Gastroesophageal sphincter (tissue), 4 donors: ENCODE data around the gene COL6A1. TPM values are rescaled to one million over a fixed set of nuclear protein-coding genes. Genes with fewer than 3 reads are reported as not detected.
"Not testable (repeated sequence)": the region's sequence is repeated elsewhere in the genome, so short reads cannot be mapped to it uniquely, and the experiment has no call there.

ENCODE experiments used
- ATAC-seq: fragments of 150-250 bp; one replicate; pipeline ENCODE4 v1.9.1; 2016; ENCODE audit warnings: mild to moderate bottlenecking, moderate library complexity
- H3K27ac ChIP-seq, 4 donors: fragments of 200-600 bp; sonication (generic) in 3 of 4; 1 replicate in 3 of 4; 2 replicates in 1 of 4; pipeline ENCODE4 v1.5.1; 2016 to 2019
- H3K27me3 ChIP-seq: fragments of 200-600 bp; sonication (generic); one replicate; pipeline ENCODE4 v1.5.1; 2019
- H3K36me3 ChIP-seq, 2 donors: fragments of 200-600 bp; sonication (generic); one replicate each; pipeline ENCODE4 v1.5.1; 2019; ENCODE audit warnings: control low read depth in 1 of 2
- H3K4me1 ChIP-seq, 3 donors: fragments of 200-600 bp; sonication (generic); 1 replicate in 2 of 3; 2 replicates in 1 of 3; pipeline ENCODE4 v1.5.1; 2016 to 2019; ENCODE audit warnings: control low read depth in 2 of 3
- H3K4me3 ChIP-seq, 2 donors: fragments of 200-600 bp; sonication (generic); one replicate each; pipeline ENCODE4 v1.5.1; 2019; ENCODE audit warnings: mild to moderate bottlenecking in 1 of 2, moderate library complexity in 1 of 2
- H3K9me3 ChIP-seq, 3 donors: fragments of 200-600 bp; sonication (generic); one replicate each; pipeline ENCODE4 v1.5.1; 2017 to 2019; ENCODE audit warnings: control low read depth in 2 of 3
- CTCF ChIP-seq, 4 experiments: fragments of 200-600 bp in 2 of 4; fragments of 450-650 bp in 2 of 4; sonication (generic) in 1 of 4; IDR thresholded peaks; one replicate each; pipeline ENCODE4 v1.5.1; 2017 to 2019; ENCODE audit warnings: antibody characterized with exemption in 4 of 4, mild to moderate bottlenecking in 2 of 4, moderate library complexity in 2 of 4
- EP300 ChIP-seq: sonication (generic); formaldehyde crosslinking; IDR thresholded peaks from one replicate; pipeline ENCODE4 v1.6.1; 2017; ENCODE audit warnings: antibody characterized with exemption, mild to moderate bottlenecking
- POLR2A ChIP-seq, 2 donors: fragments of 450-650 bp; IDR thresholded peaks; one replicate each; pipeline ENCODE4 v1.6.1; 2017; ENCODE audit warnings: antibody characterized with exemption in 2 of 2, mild to moderate bottlenecking in 2 of 2, moderate library complexity in 1 of 2
- POLR2AphosphoS5 ChIP-seq: sonication (generic); formaldehyde crosslinking; IDR thresholded peaks from one replicate; pipeline ENCODE4 v1.6.1; 2017; ENCODE audit warnings: antibody characterized with exemption
- WGBS, 2 donors: methylation state at CpG; one replicate each; pipeline ENCODE4 v1.1.5; 2018; ENCODE audit warnings: low coverage in 1 of 2; 5-methylcytosine and 5-hydroxymethylcytosine counted together
- total RNA-seq, 4 donors: library from RNA; depleted of rRNA; stranded (reverse); fragments of >200 nt; gene quantifications; one replicate each; pipeline ENCODE4 v1.1.0, GENCODE V29; 2016

The COL6A1 gene
- total RNA-seq, 4 donors from 2014 or later, result 477 to 1,231 (median 878) TPM

DNA sequence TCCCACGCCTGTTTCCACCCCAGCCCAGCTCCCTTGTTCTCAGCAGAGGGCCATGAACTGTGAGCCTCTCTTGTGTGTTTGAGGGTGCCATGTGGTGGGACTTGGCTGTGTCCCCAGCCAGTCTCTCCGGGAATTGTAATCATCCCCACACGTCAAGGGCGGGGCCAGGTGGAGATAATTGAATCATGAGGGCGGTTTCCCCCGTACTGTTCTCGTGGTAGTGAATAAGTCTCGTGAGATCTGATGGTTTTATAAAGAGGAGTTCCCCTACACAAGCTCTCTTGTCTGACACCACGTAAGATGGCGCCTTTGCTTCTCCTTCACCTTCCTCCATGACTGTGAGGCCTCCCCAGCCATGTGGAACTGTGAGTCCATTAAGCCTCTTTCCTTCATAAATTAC lies 59.1 kb downstream of the COL6A1 start:
- no peak for ATAC-seq
- H3K27me3 ChIP-seq, result no peaks in the 10 kb centered on the region
- H3K36me3 ChIP-seq, result no peaks in the 10 kb centered on the region
- WGBS, 2 donors, result 71 to 92% methylated on average over 5 to 8 of the region's 10 CpGs
- H3K4me1 ChIP-seq, result peaks cover 0 to 11% (median 4%) of the 10 kb centered on the region in 3 donors
- no peak overlapping the region for H3K4me3 ChIP-seq
- H3K27ac ChIP-seq, result no peak overlapping the region
- no peak for TF ChIP-seq CTCF (IDR thresholded peaks at IDR 0.05)
- no peak for TF ChIP-seq EP300
- TF ChIP-seq POLR2A (IDR thresholded peaks at IDR 0.05), result no peak
- TF ChIP-seq POLR2AphosphoS5, result no peak
- H3K9me3 ChIP-seq, result no peaks in the 10 kb centered on the region

DNA sequence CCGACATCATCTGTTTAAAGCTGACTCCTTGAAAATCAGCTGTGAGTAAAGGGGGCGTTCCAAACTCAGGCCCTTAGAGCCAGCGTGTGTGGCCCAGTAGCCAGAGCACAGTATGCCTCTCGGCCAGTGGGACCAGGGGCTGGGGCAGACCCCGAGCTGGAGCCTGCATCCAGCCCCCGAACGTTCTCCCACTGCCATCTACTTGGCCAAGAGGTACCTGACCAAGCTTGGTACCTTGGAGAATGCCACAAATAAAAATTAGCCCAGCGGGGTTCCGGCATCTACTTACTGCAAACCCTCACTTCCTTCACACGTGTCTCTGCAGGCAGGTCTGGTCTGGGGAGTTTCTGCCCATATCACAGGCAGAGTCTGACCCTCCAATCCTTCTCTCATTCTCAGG lies 59.6 kb downstream of the COL6A1 start:
- no peak overlapping the region for H3K27ac ChIP-seq
- ATAC-seq, result no peak
- WGBS, 2 donors, result 91% methylated on average over 10 of the region's 10 CpGs; no CpG with 5 or more reads in 1 of the 2 donors
- no peaks in the 10 kb centered on the region for H3K9me3 ChIP-seq
- H3K27me3 ChIP-seq, result no peaks in the 10 kb centered on the region
- no peak overlapping the region for H3K4me3 ChIP-seq
- no peaks in the 10 kb centered on the region for H3K36me3 ChIP-seq
- H3K4me1 ChIP-seq, result peaks cover 0 to 6% (median under 1%) of the 10 kb centered on the region in 3 donors
- TF ChIP-seq POLR2A (IDR thresholded peaks at IDR 0.05) (no peak), POLR2AphosphoS5 (no peak), CTCF (IDR thresholded peaks at IDR 0.05) (no peak), EP300 (no peak)

- H3K4me3 ChIP-seq, result no peak overlapping the region
- 37 to 50% methylated on average over 2 of the region's 2 CpGs for WGBS, 2 donors
- no peak for TF ChIP-seq POLR2AphosphoS5
- no peak for TF ChIP-seq CTCF (IDR thresholded peaks at IDR 0.05)
Observed at GRCh38 chr21:46045154-46045553, 63.6 kb downstream of the COL6A1 start.

DNA sequence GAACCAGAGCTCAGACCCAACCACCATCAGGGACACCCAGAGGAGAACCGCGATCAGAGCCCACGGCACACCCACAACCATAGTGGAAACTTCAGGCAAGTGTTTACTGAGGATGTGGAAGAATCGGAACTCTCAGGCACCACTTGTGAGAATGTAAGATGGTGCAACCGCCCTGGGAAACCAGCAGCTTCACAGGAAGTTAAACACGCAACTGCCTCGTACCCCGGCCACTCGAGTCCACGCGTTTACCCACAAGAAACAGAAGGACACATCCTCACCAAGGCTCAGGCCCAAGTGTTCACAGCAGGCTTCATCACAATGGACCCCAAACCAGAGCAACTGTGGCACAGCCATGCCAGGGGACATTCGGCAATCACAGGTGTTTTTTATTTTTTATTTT lies 64.9 kb downstream of the COL6A1 start:
- Histone ChIP-seq H3K27me3 (no peaks in the 10 kb centered on the region), H3K4me3 (no peak overlapping the region), H3K4me1 (peaks cover 0 to 26% (median 12%) of the 10 kb centered on the region in 3 donors), H3K36me3 (no peaks in the 10 kb centered on the region), H3K9me3 (no peaks in the 10 kb centered on the region), H3K27ac (peak overlapping the region in 1 of 4 donors; percentile 12)
- WGBS, 2 donors, result 80 to 90% methylated on average over 7 to 10 of the region's 12 CpGs
- TF ChIP-seq EP300, result no peak
- TF ChIP-seq POLR2AphosphoS5, result no peak
- TF ChIP-seq CTCF (IDR thresholded peaks at IDR 0.05), result no peak
- no peak for TF ChIP-seq POLR2A (IDR thresholded peaks at IDR 0.05)
- ATAC-seq, result no peak

More at GRCh38 chr21:46045154-46045553, 63.6 kb downstream of the COL6A1 start:
- no peaks in the 10 kb centered on the region for H3K9me3 ChIP-seq
- no peak overlapping the region for H3K27ac ChIP-seq
- no peaks in the 10 kb centered on the region for H3K36me3 ChIP-seq
- no peak for ATAC-seq
- H3K4me1 ChIP-seq, result peaks cover 0 to 15% (median 10%) of the 10 kb centered on the region in 3 donors
- H3K27me3 ChIP-seq, result no peaks in the 10 kb centered on the region

DNA sequence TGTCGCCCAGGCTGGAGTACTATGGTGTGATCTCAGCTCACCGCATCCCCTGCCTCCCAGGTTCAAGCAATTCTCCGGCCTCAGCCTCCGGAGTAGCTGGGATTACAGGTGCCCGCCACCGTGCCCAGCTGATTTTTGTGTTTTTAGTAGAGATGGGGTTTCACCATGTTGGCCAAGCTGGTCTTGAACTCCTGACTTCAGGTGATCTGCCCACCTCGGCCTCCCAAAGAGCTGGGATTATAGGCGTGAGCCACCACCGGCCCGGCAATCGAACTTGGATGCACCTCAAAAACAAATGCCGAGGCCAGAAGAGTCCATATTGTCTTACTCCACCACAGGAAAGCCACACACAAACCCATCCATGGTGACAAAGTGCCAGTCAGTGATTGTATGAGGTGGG lies 65.3 kb downstream of the COL6A1 start:
- ATAC-seq, H3K27me3 ChIP-seq, H3K4me3 ChIP-seq, H3K9me3 ChIP-seq, H3K36me3 ChIP-seq: not testable (repeated sequence)
- 100% methylated on average over 1 to 6 of the region's 12 CpGs for WGBS, 2 donors
- peaks cover 0 to 26% (median 12%) of the 10 kb centered on the region in 3 donors for H3K4me1 ChIP-seq
- peak overlapping the region in 1 of 4 donors; percentile 12 for H3K27ac ChIP-seq
